ENCODE data around the gene PRKCH. TPM values are rescaled to one million over a fixed set of nuclear protein-coding genes. Genes with fewer than 3 reads are reported as not detected.

PRKCH gene
- total RNA-seq, 1 donor from 2014 or later = 18.4 TPM

- no peak for DNase-seq
- TF ChIP-seq, protein P1, sequence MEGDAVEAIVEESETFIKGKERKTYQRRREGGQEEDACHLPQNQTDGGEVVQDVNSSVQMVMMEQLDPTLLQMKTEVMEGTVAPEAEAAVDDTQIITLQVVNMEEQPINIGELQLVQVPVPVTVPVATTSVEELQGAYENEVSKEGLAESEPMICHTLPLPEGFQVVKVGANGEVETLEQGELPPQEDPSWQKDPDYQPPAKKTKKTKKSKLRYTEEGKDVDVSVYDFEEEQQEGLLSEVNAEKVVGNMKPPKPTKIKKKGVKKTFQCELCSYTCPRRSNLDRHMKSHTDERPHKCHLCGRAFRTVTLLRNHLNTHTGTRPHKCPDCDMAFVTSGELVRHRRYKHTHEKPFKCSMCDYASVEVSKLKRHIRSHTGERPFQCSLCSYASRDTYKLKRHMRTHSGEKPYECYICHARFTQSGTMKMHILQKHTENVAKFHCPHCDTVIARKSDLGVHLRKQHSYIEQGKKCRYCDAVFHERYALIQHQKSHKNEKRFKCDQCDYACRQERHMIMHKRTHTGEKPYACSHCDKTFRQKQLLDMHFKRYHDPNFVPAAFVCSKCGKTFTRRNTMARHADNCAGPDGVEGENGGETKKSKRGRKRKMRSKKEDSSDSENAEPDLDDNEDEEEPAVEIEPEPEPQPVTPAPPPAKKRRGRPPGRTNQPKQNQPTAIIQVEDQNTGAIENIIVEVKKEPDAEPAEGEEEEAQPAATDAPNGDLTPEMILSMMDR (IDR thresholded peaks at IDR 0.05; ENCODE audit: borderline replicate concordance) = no peak
These were observed 196.6 kb downstream of the PRKCH start for GRCh38 chr14:61517911-61518384.

DNA sequence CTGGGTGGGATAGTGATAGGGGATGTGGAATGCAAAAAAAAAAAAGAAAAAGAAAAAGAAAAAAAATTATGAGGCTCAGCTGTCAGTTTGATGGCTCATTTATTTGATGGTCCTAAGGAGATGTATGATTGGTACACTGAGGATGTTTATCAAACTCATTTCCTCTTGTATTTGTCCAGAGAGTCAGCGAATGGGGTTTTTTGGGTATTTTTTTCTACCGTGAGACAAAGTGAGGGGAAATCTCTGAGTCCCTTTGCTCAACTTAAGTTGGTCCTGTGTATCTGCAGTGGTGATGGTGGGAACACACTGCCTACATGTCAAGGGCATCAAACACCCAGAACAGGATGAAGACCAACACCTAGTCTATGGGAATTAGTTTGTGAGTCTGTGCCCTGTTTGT lies 197.0 kb downstream of the PRKCH start:
- intact Hi-C loops (cut with micrococcal nuclease) = no loop called here
- peaks cover 57% of the 10 kb centered on the region for H3K4me1 ChIP-seq
- no peak for DNase-seq
- no peaks in the 10 kb centered on the region for H3K9me3 ChIP-seq (replicated peaks)
- no peak overlapping the region for H3K4me3 ChIP-seq
- peak overlapping the region; percentile 74 for H3K27ac ChIP-seq (replicated peaks)
- H3K27me3 ChIP-seq (ENCODE audit: low read depth) = no peaks in the 10 kb centered on the region
- H3K36me3 ChIP-seq = no peaks in the 10 kb centered on the region
- TF ChIP-seq, protein P1 (IDR thresholded peaks at IDR 0.05; ENCODE audit: borderline replicate concordance) = no peak

More at GRCh38 chr14:61517911-61518384, 196.6 kb downstream of the PRKCH start:
- Histone ChIP-seq H3K9me3 (replicated peaks) (no peaks in the 10 kb centered on the region), H3K4me1 (peaks cover 53% of the 10 kb centered on the region), H3K27me3 (ENCODE audit: low read depth) (no peaks in the 10 kb centered on the region), H3K36me3 (no peaks in the 10 kb centered on the region), H3K27ac (replicated peaks) (peak overlapping the region; percentile 74), H3K4me3 (no peak overlapping the region)
- intact Hi-C loops (cut with micrococcal nuclease) = no loop called here

DNA sequence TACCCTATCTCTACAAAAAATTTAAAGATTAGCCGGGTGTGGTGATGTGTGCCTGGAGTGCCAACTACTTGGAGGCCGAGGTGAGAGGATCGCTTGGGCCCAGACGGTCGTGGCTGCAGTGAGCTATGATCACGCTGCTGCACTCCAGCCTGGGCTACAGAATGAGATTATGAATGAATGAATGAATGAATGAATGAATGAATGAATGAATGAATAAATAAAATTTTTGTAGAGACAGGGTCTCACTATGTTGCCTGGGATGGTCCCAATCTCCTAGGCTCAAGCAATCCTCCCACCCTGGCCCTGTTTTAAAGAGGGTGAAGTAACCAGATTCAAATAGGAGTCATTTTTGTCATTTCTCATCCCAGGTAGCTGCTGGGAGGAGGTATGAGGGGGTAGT lies 197.7 kb downstream of the PRKCH start:
- DNase-seq = no peak
- intact Hi-C loops (cut with micrococcal nuclease) = no loop called here
- no peak overlapping the region for H3K4me3 ChIP-seq
- no peaks in the 10 kb centered on the region for H3K36me3 ChIP-seq
- no peaks in the 10 kb centered on the region for H3K9me3 ChIP-seq (replicated peaks)
- TF ChIP-seq, protein P1 (IDR thresholded peaks at IDR 0.05; ENCODE audit: borderline replicate concordance) = no peak
- H3K27ac ChIP-seq (replicated peaks) = no peak overlapping the region
- no peaks in the 10 kb centered on the region for H3K27me3 ChIP-seq (ENCODE audit: low read depth)
- H3K4me1 ChIP-seq = peaks cover 60% of the 10 kb centered on the region

DNA sequence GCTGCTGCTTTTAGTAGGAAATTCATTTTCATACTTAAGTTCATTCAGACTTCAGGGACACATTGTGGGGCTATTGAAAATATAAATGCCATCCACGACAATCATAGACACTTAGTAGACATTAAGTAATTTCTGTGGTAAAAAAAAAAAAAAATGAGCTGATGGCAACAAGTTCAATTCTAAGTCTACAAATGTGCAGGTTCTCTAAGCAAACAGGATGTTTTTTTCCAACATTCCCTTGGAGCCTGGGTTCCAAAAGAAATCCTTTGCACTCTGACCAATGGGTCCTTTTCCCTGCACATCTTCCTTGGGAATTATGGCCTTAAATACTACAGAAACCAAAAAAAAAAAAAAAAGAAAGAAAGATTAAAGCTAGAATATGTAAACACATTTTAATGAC lies 198.4 kb downstream of the PRKCH start:
- no peak for DNase-seq
- Histone ChIP-seq H3K9me3 (replicated peaks) (no peaks in the 10 kb centered on the region), H3K4me1 (peaks cover 60% of the 10 kb centered on the region)

GRCh38 chr14:61520576-61520975 lies 199.2 kb downstream of the PRKCH start:
- Histone ChIP-seq H3K27me3 (ENCODE audit: low read depth) (no peaks in the 10 kb centered on the region), H3K4me3 (no peak overlapping the region), H3K4me1 (peaks cover 61% of the 10 kb centered on the region), H3K36me3 (no peaks in the 10 kb centered on the region), H3K27ac (replicated peaks) (no peak overlapping the region), H3K9me3 (replicated peaks) (no peaks in the 10 kb centered on the region)
- no peak for DNase-seq
- intact Hi-C loops (cut with micrococcal nuclease) = no loop called here
- TF ChIP-seq, protein P1 (IDR thresholded peaks at IDR 0.05; ENCODE audit: borderline replicate concordance) = no peak

More for the DNA sequence above, 198.4 kb downstream of the PRKCH start:
- H3K36me3 ChIP-seq = no peaks in the 10 kb centered on the region
- H3K27ac ChIP-seq (replicated peaks) = no peak overlapping the region
- H3K4me3 ChIP-seq = no peak overlapping the region
- TF ChIP-seq, protein P1 (IDR thresholded peaks at IDR 0.05; ENCODE audit: borderline replicate concordance) = no peak
- H3K27me3 ChIP-seq (ENCODE audit: low read depth) = no peaks in the 10 kb centered on the region
- intact Hi-C loops (cut with micrococcal nuclease) = no loop called here

All from left ventricle myocardium inferior (tissue), 1 donor.